HG03108 (cell line): ENCODE measurements around the gene FGF12.

Source experiments
- ATAC-seq: cut with Tn5 transposase; IDR thresholded peaks from one replicate; pipeline ENCODE4 v1.9.1; 2021; ENCODE audit warnings: moderate library complexity; ENCODE audit not compliant: unreplicated experiment

Gene FGF12

DNA sequence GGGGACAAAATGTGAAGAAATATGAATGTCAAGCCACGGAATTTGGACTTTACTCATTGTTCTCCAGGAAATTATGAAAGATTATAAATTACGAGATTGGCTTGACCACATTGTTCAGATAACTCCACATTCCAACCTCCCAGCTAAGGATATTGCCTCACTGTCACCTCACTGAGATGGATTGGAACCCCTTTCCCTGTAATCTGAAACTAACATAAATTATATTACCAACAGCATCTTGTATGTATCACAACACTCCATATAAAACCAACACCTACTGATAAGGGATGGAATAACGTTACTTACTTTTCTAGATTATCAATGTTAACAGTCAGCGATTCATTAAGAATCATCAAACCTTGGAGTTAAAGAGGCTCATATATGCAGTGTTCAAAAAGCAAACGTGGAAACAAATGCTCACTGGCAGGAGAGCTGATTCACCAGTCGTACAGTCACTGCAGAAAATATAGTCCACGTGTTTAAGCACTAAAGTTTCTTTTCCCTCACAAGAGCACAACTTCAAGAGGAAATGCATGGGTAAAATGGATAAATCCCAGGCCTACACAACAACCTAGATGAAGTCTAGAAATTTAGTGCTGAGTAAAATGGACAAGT, 451.5 kb downstream of the FGF12 start:
- no peak for ATAC-seq

DNA sequence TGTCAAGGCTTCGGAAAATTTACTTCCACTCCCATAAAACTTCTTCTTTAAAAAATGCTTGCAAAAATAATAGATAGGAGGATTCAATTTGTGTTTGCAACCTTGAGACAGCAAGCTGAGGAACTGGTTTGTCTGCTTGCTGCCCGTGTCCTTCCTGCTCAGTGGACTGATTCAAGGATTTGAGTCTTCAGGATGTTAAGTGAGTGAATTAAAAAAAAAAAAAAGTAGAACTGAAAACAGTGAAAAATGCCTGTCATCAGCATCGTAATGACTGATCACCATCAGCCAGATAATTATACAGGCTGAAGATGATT, 453.7 kb downstream of the FGF12 start:
- ATAC-seq: no peak

DNA sequence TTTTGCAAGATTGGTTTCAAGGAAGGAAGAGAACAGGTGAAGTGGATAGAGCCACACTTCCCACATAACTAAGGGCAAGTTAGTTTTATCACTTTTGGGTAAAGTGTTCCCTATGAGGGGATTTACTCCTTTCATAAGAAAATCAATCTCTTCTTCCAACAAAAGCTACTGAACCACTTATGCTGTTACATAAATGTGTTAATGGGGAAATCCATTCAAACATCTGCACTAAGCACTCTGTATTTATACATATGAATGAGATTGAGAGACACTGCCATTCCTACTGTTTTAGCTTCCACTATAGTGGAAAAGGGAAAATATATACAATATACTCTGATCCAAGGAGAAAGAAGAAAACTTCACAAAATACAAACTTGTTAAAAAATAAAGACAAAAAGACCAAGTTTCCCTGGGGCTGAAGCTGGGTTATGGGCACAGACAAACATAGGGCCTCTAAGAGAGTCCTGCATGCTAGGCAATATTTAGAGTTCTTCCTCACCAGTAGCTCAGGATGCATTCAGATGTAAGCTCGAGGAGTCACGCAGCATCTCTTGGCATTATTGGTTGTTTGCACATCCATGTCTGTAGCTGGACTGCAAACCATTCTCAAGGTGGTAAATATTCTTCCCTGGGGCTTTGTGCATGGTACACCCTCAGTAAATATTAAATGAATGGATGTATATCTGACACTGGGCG, 454.2 kb downstream of the FGF12 start:
- no peak for ATAC-seq

DNA sequence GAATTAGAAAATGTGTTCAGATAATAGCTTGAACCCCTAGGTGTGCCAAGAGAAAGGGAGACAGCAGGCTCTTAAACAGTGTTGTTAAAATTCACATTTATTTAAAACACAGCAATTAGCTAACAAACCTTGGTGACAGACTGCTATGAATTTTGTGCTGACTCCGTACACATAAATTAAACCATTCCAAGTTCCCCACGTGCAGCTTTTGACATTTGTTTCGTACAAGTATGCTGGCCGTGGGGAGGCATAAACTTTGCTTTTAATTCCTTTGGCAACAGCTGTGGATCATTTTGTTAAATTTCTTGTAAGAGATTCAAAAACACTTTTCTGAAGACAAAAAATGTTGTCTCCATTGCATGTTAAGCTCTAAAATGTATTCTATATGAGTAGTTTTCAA, 465.3 kb downstream of the FGF12 start:
- no peak for ATAC-seq

DNA sequence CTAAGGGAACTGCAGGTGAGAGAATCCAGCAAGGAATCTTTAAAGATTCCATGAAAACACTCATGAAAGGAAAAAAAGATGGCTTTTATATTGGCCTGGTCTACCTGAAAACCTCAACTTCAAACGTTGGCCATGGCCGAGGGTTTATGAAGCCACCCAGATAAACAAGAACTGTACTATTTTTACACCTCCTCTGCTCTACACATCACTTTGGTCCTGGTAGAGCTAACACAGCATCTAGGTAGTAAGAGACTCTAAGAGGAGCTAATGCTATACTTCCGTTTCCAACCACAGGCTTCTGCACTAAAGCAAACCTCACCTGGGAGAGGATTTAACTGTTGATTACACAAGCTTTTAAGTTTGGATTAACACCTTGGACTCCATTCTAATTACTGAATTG, 466.2 kb downstream of the FGF12 start:
- no peak for ATAC-seq

DNA sequence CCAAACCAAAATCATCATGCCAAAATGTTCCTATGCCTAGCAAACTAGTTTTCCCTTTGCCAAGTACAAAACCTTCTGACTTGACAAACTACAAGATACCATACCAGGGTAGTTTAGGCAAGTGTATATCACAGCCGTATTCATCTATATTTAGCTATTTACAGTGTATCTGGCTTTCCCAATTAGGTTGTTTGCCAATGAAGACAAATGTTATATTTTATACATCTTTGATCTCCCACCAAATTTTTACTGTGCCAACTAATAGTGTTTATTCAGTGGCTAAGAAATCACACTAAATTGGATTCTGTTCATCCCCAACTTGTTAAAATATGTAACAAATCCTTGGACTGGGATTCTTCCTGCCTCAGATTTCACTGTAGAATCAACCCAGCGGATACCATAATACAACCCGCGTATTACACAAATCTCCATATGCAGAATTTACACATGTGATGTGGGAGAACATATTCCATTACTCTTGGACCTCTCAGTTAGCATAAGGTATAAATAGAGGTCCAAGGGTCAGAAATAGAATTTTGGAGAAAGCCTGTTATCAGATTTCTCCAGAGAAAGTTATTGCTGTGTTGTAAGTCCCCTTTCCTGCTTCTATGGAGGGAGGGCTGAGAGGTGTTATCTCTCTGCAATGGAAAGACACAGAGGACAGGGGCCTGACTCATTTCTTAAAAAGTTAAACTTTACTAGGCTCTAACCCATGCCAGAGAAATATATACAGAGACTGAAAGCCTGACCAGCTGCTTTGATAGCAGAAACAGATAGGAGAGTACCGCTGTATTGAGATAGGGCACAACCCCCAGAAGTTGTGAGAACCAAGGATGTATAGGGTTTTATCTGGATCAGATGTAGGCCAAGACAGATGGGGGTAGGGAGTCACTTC, 467.0 kb downstream of the FGF12 start:
- no peak for ATAC-seq

DNA sequence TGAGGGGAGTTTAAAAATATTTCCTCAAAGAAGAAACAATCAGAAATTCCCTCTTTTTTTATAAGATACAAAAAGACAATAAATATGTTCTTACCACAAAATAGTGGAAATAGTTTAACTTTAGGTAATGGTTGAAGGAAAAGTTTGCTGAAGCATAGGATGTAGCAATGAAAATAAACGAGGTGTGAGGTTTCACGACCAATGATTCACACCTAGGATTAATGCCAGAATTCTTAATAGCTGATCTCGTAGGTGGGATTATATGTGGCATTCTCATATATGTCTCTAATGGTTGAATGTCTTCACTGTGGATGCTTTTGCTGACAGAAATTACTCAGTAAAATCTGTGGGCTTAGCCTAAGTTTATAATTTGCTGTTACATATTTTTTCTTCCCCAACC, 467.7 kb downstream of the FGF12 start:
- no peak for ATAC-seq

DNA sequence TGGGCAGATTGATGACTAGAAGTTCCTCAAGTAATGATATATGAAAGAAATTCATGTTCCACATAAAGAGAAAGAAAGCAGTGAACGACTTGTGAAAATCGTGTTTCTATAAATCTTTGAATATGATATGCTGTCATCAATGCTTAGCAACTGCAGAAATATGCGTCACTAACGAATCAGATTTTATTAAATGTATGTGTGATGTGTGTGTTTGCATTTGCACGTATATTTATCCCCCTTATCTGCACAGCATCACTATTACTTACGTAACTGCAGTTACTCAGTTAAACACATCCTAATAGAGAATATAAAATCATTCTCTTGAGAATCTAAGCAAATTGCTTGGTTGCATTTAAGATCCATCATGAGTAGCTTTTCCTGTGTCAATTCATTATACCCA, 468.6 kb downstream of the FGF12 start:
- no peak for ATAC-seq

DNA sequence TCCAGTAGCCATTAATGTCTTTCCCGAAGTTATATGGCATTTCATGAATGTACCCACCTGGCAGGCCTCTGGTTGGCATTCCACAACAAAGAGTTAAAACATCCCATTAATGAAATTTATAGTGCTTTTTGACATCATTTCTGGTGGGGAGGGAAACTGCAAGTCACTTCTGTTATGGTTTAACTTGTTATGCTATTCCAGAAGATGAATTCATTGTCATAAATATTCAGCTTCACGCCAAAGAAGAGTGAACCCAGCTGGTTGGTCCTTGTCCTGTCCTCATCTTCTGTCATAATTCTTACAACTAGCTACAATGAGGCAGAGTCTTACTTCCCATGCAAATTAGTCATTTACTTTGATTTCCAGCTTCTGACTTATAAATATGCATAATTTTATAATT, 471.5 kb downstream of the FGF12 start:
- no peak for ATAC-seq

DNA sequence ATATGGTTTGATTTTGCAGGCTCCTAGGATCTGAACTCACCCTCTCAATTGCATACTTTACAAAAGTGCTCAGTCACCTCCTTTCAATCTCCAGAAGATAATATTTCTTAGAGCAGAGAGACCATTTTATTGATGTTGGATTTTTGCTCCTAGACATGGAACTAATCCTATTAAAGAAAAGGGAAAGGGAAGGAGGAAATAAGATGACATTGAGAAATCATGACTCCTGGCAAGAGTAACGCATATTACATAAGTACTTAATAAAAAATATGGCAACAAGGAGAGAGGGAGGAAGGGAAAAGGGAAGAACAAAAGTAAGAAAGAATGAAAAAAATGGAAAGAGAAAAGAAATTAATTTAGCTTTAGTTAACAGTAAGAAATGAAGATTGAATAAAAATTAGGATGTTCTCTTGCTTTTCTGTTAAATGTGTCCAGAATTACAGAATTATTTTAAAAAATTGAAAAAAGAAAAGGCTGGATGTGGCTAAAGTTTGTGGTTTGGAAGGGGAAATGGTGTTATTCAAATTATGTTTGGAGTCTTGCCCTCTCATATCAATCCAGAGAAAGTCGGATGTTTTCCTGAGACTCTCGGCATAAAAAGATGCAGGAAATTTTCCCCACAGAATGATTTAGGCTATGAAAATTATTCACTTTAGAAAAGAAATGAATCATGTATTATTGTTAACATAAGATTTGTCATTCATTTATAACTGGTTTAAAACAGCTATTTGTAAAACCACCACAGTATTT, 474.0 kb downstream of the FGF12 start:
- ATAC-seq: no peak

DNA sequence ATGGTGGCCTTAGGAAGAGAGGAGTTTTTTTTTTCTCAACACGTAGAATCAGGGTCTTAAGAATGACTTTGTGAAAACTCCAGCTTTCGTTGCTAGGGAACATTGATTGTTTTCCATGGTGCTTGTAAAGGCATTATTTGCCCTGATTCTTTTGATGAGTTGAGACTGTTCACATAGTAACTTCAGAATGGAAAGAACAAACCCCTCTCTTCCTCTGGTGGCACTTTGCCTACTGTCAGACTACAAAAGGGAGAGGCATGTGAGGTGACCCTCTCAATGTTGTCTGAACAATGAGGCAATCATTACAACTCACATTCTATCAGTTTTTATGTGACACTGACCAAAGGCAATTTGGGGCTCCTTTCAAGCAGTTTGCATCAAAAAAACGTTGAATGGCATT, 477.8 kb downstream of the FGF12 start:
- no peak for ATAC-seq

DNA sequence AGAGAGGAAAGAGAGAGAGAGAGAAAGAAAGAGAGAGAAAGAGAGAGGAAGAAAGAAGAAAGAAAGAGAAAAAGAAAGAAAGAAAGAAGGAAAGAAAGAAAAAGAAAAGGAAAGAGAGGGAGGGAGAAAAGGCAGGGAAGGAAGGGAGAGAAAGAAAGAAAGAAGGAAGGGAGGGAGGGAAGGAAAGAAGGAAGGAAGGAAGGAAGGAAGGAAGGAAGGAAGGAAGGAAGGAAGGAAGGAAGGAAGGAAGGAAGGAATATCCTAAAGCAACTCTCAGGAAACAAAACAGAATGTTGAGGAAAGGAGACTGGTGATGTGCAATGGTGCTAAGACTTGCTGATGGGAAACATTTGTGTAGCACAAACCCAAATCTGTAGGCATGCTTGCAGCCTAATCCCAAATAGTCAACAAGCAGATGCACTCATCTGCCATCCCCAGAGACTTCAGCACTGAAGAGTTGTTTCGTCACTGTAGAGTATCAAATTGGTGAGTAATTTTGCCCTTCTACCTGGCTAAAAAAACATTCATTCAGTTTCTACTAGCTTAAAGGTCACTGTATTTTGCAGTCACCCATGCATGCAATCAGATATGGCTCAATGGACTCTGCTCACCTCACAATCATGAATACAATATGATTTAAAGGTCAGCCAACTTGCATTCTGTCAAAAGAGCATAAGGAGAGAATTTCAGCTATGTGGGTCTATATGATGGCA, 480.3 kb downstream of the FGF12 start:
- ATAC-seq: no peak

DNA sequence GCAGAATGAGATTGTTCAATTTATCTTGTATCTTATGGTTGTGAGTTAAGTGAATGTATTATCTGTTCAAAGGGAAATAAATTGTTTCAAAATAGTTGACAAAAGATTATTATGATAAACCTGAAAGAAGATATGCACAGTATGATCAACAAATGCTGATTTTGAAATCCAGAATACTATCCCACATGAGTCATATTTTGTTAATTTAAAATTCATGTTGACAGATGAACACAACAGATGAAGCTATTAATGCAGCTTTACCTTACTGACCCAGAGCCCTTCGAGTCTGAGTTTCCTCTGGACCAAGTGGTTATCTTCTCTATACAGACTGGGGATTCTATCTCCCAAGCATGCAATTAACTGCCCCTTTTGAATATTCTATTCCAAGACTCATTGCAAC, 482.8 kb downstream of the FGF12 start:
- no peak for ATAC-seq

DNA sequence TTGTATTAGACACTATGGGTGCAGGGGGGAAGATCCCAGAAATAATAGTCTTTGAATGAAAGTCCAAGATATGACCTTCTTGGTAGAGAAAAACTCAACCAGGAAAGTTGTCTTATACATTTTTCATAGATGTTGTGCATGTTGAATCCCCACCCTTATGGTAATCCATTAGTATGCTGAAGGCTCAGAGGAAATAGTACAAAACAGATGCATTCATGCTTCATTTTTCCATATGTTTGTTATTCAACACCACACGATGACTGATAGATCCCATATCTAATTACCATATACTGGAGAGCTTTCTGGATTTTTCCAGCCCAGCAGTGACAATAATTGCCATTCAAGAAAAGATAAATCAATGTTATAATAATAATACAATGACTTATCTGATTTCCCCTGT, 487.4 kb downstream of the FGF12 start:
- ATAC-seq: no peak

DNA sequence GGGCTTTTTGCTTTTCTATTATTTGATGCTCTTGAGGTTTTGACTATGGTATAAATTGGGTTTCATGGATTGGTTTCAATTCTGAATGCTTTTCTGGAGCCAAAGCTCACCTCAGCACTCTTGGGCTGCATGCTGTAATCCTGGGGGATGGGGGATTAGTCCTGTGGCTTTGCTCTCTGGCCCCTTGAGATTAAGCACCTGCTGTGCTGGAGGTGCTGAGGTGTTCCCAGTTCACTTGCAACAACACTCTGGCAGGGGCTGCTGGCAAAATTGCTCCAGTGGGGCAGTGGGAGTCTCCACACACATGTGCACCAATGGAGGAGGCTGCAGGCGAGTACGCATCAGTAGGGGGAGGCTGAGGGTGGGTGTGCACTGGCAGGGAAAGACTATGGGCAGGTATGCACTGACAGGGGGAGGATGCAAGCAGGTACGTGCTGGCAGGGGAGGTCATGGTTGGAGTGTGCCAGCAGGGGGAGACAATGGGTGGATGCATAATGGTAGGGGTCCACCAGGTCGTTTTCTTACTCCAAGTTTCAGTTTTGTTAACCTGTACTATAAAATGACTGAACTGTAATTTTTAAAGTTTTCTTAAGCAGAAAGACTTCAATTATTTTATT, 489.2 kb downstream of the FGF12 start:
- ATAC-seq: no peak

DNA sequence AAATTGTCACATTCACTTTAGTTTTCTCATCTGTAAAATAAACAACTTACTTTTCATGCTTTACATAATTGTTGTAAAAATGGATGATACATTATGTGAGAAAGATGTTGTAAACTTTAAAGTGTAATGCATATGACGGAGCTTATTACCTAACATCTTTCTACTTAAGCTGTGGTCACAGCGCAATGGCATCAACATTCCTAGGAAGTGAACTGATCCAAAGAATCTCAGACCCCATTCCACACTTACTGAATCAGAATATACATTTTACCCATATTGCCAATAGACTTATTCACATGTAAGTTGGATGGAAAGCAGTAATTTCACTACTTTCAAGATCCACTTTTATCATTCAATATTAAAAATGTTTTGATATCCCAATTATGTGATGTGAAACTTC, 497.5 kb downstream of the FGF12 start:
- no peak for ATAC-seq

DNA sequence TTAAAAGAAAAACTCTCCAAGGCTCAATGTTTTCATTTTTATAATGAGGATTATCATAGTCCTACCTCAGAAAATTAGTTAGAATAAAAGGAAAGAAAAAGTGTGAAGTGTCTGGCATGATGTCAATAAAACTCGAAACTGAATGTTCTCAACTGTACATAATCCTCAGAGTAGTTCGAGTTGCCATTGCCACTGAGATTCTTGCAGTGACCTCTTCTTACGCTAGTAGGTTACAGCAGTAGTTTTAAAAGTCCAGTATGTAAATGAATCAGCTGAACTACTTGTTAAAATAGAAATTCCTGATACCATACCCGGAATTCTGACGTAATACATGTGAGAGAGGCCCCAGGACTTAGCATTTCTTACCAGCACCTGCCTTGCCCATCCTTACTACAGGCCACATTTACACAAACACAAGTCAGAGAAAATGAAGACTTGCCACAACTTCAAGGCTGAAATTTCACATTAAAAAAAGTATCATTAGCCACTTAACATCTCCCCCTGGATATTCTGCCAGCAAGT, 502.6 kb downstream of the FGF12 start:
- no peak for ATAC-seq

DNA sequence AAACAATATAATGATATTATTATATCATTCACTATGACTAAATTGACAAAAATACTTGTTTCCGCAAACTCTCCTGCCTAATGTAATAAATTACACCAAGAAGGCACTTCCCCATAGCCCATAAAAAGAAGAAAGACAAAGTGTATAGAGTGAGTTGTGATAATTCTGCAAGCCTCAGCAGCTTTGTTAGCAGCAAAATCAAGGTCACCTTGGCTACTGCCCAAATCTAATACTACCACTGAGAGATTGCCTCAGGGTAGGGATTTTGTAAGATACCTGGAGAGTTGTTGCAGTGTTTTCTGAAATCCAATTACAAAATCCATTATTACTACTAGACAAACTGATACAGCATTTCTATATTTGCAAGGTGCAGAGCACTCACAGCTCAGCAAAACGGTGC, 503.5 kb downstream of the FGF12 start:
- no peak for ATAC-seq

DNA sequence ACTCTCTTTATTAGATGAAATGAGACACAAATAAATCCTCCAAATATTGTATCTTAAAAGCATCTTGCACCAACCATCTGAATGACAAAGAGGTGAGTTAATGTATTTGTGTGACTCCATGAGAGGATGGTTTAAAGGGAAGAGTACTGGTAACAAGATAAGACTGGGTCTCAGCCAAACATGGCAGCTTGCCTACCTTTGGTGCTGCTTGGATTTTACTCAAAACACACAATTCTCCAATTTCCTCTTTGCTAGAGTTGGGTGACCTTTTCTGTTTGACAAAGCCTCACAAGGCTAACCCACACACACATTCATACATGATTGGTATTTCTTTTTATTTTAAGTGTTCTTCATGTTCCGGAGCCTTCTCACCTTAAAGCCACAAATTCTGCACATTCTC, 506.4 kb downstream of the FGF12 start:
- ATAC-seq: no peak

DNA sequence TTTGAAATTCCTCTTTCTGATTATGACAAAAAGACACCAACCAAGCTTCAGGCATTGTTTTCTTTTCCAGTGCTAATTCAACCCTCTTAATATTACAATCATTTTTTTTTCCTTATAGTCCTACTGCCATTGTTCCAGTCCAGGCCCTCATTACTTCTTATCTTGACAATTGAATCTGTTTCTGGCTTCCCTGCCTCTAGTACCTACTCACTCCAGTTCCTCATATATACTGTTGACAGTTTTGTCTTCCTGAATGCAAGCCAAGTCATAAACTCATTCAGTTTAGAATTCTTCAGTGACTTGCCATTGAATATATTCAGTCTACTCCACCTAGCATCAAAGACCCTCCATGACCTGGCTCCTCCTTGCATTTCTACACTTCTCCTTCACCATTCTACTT, 507.4 kb downstream of the FGF12 start:
- no peak for ATAC-seq
